ENCODE measurements around the gene FGD3.

The FGD3 gene

DNA sequence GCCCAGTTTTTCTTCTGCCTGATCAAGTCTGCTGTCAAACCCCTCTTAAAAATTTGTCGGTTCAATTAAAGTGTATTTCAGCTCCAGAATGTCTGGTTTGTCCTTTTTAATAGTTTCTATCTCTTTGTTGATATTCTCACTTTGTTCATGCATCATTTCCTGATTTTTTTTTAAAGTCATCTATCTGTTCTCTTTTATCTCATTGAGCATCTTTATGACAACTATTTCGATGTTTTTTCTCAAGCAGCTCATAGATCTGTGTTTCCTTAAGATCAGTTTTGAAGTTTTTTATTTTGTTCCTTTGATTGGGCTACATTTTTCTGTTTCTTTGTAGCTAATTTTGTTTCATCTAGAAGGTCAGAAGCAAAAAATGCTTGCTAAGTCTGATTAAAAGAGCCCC, 53.7 kb downstream of the FGD3 start:
- Histone ChIP-seq H4K20me1 (ENCODE audit: control insufficient read depth, insufficient read depth, low read depth, low read length) (no peaks in the 10 kb centered on the region), H3K79me2 (ENCODE audit: control insufficient read depth, low read length) (no peaks in the 10 kb centered on the region), H3K36me3 (ENCODE audit: control insufficient read depth, low read length) (peaks cover 11% of the 10 kb centered on the region; the same call in 1 of the 2 replicates), H3K4me1 (ENCODE audit: control insufficient read depth, low read length) (peaks cover 8% of the 10 kb centered on the region), H3K4me2 (ENCODE audit: low read length) (no peak overlapping the region), H3K4me3 (ENCODE audit: low read length) (no peak overlapping the region), H3K27ac (ENCODE audit: low read depth, low read length) (no peak overlapping the region), H3K9me3 (ENCODE audit: control insufficient read depth, insufficient read depth, low read length) (no peaks in the 10 kb centered on the region), H3K9me2 (replicated peaks; ENCODE audit: control insufficient read depth, low read length) (no peaks in the 10 kb centered on the region), H3K27me3 (ENCODE audit: control insufficient read depth, low read length) (no peaks in the 10 kb centered on the region), H3F3A (ENCODE audit: control insufficient read depth, insufficient read depth) (no peaks in the 10 kb centered on the region)
- TF ChIP-seq EZH2phosphoT487 (IDR thresholded peaks at IDR 0.05; ENCODE audit: borderline replicate concordance, low read length), result no peak
- TF ChIP-seq, protein P1, sequence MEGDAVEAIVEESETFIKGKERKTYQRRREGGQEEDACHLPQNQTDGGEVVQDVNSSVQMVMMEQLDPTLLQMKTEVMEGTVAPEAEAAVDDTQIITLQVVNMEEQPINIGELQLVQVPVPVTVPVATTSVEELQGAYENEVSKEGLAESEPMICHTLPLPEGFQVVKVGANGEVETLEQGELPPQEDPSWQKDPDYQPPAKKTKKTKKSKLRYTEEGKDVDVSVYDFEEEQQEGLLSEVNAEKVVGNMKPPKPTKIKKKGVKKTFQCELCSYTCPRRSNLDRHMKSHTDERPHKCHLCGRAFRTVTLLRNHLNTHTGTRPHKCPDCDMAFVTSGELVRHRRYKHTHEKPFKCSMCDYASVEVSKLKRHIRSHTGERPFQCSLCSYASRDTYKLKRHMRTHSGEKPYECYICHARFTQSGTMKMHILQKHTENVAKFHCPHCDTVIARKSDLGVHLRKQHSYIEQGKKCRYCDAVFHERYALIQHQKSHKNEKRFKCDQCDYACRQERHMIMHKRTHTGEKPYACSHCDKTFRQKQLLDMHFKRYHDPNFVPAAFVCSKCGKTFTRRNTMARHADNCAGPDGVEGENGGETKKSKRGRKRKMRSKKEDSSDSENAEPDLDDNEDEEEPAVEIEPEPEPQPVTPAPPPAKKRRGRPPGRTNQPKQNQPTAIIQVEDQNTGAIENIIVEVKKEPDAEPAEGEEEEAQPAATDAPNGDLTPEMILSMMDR (IDR thresholded peaks at IDR 0.05; ENCODE audit: low read depth, low read length, poor library complexity, severe bottlenecking), result no peak

DNA sequence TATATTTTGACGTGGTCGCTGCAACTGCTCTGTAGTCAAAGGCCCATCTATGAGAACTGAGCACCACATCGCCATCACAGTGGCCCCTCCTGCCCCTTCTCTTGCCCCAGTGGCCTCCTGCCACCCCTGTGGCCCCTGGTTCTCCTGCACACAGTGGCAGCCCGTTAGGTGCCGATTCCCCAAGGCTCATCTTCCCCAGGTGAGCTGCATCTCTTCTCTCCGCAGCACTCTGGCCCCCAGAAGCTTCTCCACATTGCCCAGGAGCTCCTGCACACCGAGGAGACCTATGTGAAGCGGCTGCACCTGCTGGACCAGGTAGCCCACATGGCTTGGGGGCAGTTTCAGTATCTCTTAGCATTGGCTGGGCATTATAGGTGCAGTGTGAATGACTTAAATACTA, 55.4 kb downstream of the FGD3 start:
- peaks cover 11% of the 10 kb centered on the region; the same call in 1 of the 2 replicates for H3K36me3 ChIP-seq (ENCODE audit: control insufficient read depth, low read length)
- H3K79me2 ChIP-seq (ENCODE audit: control insufficient read depth, low read length), result no peaks in the 10 kb centered on the region
- no peak overlapping the region for H3K27ac ChIP-seq (ENCODE audit: low read depth, low read length)
- H4K20me1 ChIP-seq (ENCODE audit: control insufficient read depth, insufficient read depth, low read depth, low read length), result no peaks in the 10 kb centered on the region
- H3K27me3 ChIP-seq (ENCODE audit: control insufficient read depth, low read length), result no peaks in the 10 kb centered on the region
- no peaks in the 10 kb centered on the region for H3K9me2 ChIP-seq (replicated peaks; ENCODE audit: control insufficient read depth, low read length)
- H3K4me3 ChIP-seq (ENCODE audit: low read length), result no peak overlapping the region
- no peaks in the 10 kb centered on the region for H3K9me3 ChIP-seq (ENCODE audit: control insufficient read depth, insufficient read depth, low read length)
- no peaks in the 10 kb centered on the region for H3F3A ChIP-seq (ENCODE audit: control insufficient read depth, insufficient read depth)
- peaks cover 8% of the 10 kb centered on the region for H3K4me1 ChIP-seq (ENCODE audit: control insufficient read depth, low read length)
- TF ChIP-seq, protein P1 (IDR thresholded peaks at IDR 0.05; ENCODE audit: low read depth, low read length, poor library complexity, severe bottlenecking), result no peak
- TF ChIP-seq EZH2phosphoT487 (IDR thresholded peaks at IDR 0.05; ENCODE audit: borderline replicate concordance, low read length), result no peak
- no peak overlapping the region for H3K4me2 ChIP-seq (ENCODE audit: low read length)

DNA sequence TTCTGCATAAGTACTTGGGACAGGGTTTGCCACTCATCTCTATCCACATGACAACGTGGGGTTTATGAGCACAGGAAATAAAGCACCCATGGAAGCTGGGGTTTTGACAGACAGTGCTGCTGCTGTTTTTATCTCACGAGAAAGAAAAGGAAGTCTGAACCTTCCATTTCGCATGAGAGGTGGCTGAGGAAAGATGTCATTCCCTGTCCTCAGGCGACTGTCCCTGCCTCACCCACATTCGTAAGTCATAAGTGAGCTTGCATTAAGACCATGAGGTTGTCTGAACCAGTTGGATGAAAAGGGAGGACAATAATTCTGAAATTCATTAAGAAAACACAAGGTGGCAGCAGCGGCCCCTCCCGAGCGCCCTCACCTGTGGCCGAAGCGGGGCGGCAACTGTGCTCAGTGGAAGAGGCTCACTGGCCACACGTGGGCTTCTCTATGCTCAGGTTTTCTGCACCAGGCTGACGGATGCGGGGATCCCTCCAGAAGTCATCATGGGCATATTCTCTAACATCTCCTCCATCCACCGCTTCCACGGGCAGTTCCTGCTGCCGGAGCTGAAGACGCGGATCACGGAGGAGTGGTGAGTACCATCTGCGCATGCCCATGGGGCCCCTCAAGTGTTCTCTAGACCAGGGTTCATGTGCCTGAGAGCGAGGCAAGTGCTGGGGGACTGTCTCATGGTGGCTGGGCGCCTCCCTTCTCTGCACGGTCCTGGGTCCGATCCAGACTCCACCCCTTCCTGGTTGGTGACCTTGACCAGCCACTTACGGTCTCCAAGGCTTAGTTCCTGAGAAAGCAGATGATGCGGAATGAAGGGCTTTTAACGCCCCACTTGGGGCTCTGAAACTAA, 56.5 kb downstream of the FGD3 start:
- H3K4me3 ChIP-seq (ENCODE audit: low read length), result no peak overlapping the region

More for the DNA sequence above, 56.5 kb downstream of the FGD3 start:
- H3K9me3 ChIP-seq (ENCODE audit: control insufficient read depth, insufficient read depth, low read length), result no peaks in the 10 kb centered on the region
- no peaks in the 10 kb centered on the region for H3K27me3 ChIP-seq (ENCODE audit: control insufficient read depth, low read length)
- H3K27ac ChIP-seq (ENCODE audit: low read depth, low read length), result no peak overlapping the region
- no peaks in the 10 kb centered on the region for H3F3A ChIP-seq (ENCODE audit: control insufficient read depth, insufficient read depth)
- H3K4me1 ChIP-seq (ENCODE audit: control insufficient read depth, low read length), result peaks cover 8% of the 10 kb centered on the region
- H3K79me2 ChIP-seq (ENCODE audit: control insufficient read depth, low read length), result no peaks in the 10 kb centered on the region
- H3K36me3 ChIP-seq (ENCODE audit: control insufficient read depth, low read length), result peaks cover 17% of the 10 kb centered on the region
- H4K20me1 ChIP-seq (ENCODE audit: control insufficient read depth, insufficient read depth, low read depth, low read length), result no peaks in the 10 kb centered on the region
- H3K4me2 ChIP-seq (ENCODE audit: low read length), result no peak overlapping the region
- no peaks in the 10 kb centered on the region for H3K9me2 ChIP-seq (replicated peaks; ENCODE audit: control insufficient read depth, low read length)
- TF ChIP-seq, protein P1 (IDR thresholded peaks at IDR 0.05; ENCODE audit: low read depth, low read length, poor library complexity, severe bottlenecking), result peak; percentile 79
- TF ChIP-seq EZH2phosphoT487 (IDR thresholded peaks at IDR 0.05; ENCODE audit: borderline replicate concordance, low read length), result no peak
